K562 (cell line): ENCODE measurements around the gene SMARCD2. TPM values are rescaled to one million over a fixed set of nuclear protein-coding genes. Genes with fewer than 3 reads are reported as not detected.

ENCODE experiments used
- BRD4 ChIP-seq: fragments of 200-600 bp; sonication (generic); IDR thresholded peaks from 2 replicates; pipeline ENCODE4 v1.6.1; 2017; ENCODE audit warnings: inconsistent platforms
- CUX1 ChIP-seq: fragments of 200-800 bp; sonication (Bioruptor generic); IDR thresholded peaks from 2 replicates; pipeline ENCODE4 v1.6.1; 2016; ENCODE audit warnings: missing genetic modification characterization, missing compliant biosample characterization
- EP300 ChIP-seq: IDR thresholded peaks from 2 replicates; pipeline ENCODE4 v1.6.1; 2012; ENCODE audit warnings: low read length, improper control_type of control experiment
- HDAC2 ChIP-seq: fragments of 450-650 bp; IDR thresholded peaks from 2 replicates; pipeline ENCODE4 v1.6.1; 2016; ENCODE audit warnings: mild to moderate bottlenecking
- HMGXB4 ChIP-seq: sonication (generic); formaldehyde crosslinking; IDR thresholded peaks from 2 replicates; pipeline ENCODE4 v1.8.1; 2023; ENCODE audit warnings: mild to moderate bottlenecking, missing genetic modification reagents
- HNRNPL ChIP-seq: fragments of 200-400 bp; formaldehyde crosslinking; IDR thresholded peaks from 2 replicates; pipeline ENCODE4 v1.6.1; 2017; ENCODE audit warnings: low read depth, mild to moderate bottlenecking, low read length
- MAFG ChIP-seq: fragments of 450-650 bp; conservative IDR thresholded peaks from 2 replicates; pipeline ENCODE4 v1.6.1; 2016; ENCODE audit warnings: missing genetic modification characterization, missing compliant biosample characterization
- MXI1 ChIP-seq: IDR thresholded peaks from 2 replicates; pipeline ENCODE4 v1.6.1; 2011; ENCODE audit warnings: low read depth, mild to moderate bottlenecking, improper control_type of control experiment, low read length
- NFE2L1 ChIP-seq: fragments of 450-650 bp; IDR thresholded peaks from 2 replicates; pipeline ENCODE4 v1.6.1; 2016; ENCODE audit warnings: missing genetic modification characterization, low read depth, mild to moderate bottlenecking, missing compliant biosample characterization, moderate library complexity, borderline replicate concordance
- NR2F6 ChIP-seq: fragments of 450-650 bp; formaldehyde crosslinking; IDR thresholded peaks from 2 replicates; pipeline ENCODE4 v1.4.0; 2020; ENCODE audit warnings: mild to moderate bottlenecking
- RBM15 ChIP-seq: fragments of 200-400 bp; formaldehyde crosslinking; IDR thresholded peaks from 2 replicates; pipeline ENCODE4 v1.6.1; 2018; ENCODE audit warnings: mild to moderate bottlenecking, low read length, moderate library complexity; ENCODE audit not compliant: insufficient read depth
- SMAD4 ChIP-seq: fragments of 250-450 bp; sonication (Bioruptor Pico); conservative IDR thresholded peaks from 2 replicates; pipeline ENCODE4 v1.8.0; 2021; ENCODE audit warnings: inconsistent platforms, mild to moderate bottlenecking, moderate library complexity
- U2AF2 ChIP-seq: fragments of 200-400 bp; formaldehyde crosslinking; optimal IDR thresholded peaks from 2 replicates; pipeline ENCODE3; 2017; ENCODE audit warnings: low read depth, mild to moderate bottlenecking, low read length
- ZNF274 ChIP-seq: IDR thresholded peaks from 2 replicates; pipeline ENCODE4 v1.6.1; 2011; ENCODE audit warnings: low read depth, mild to moderate bottlenecking, low read length, moderate library complexity, borderline replicate concordance
- ZNF696 ChIP-seq: fragments of 250-450 bp; sonication (Bioruptor Pico); conservative IDR thresholded peaks from 2 replicates; pipeline ENCODE4 v1.4.0; 2020; ENCODE audit warnings: mild to moderate bottlenecking, moderate library complexity
- polyA plus RNA-seq, 8 experiments: library from polyadenylated mRNA; depleted of rRNA in 4 of 8; stranded (reverse) in 5 of 8; unstranded in 3 of 8; fragments of >200 nt; fragmentation: Nextera tagmentation in 2 of 8; fragmentation: Illumina TruSeq in 1 of 8; extraction: Ambion mirVana in 2 of 8; extraction: Trizol in 1 of 8; gene quantifications; 2 replicates each; pipeline versions ENCODE4 v1.2.1 to v1.2.3, GENCODE V29; 2011 to 2014; ENCODE audit warnings: inconsistent platforms in 1 of 8, missing spikeins in 1 of 8
- total RNA-seq, 7 experiments: library from RNA; depleted of rRNA in 6 of 7; stranded (reverse); fragments of >200 nt in 6 of 7; fragmentation: Illumina TruSeq in 2 of 7; extraction: Trizol in 2 of 7; gene quantifications; 2 replicates each; pipeline versions ENCODE4 v1.2.1 to v1.2.3, GENCODE V29; 2011 to 2021; ENCODE audit warnings: low replicate concordance in 1 of 7
- TF ChIP-seq, protein P1 (sequence below): fragments of 250-450 bp; sonication (Bioruptor Pico); IDR thresholded peaks from 2 replicates; pipeline ENCODE4 v1.5.0; 2021

The SMARCD2 gene
- total and polyA plus RNA-seq, 9 of the 15 experiments (the other 6 are each of a cell fraction or from before 2014, with no cell fraction given): 1.7 to 114 (median 90.3) TPM

GRCh38 chr17:63848834-63849689, 6.6 kb upstream of the SMARCD2 start (continued):
- TF ChIP-seq ZNF696 (CRISPR knock-in tag): no peak
- TF ChIP-seq, protein P1, sequence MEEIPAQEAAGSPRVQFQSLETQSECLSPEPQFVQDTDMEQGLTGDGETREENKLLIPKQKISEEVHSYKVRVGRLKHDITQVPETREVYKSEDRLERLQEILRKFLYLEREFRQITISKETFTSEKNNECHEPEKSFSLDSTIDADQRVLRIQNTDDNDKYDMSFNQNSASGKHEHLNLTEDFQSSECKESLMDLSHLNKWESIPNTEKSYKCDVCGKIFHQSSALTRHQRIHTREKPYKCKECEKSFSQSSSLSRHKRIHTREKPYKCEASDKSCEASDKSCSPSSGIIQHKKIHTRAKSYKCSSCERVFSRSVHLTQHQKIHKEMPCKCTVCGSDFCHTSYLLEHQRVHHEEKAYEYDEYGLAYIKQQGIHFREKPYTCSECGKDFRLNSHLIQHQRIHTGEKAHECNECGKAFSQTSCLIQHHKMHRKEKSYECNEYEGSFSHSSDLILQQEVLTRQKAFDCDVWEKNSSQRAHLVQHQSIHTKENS (CRISPR knock-in tag): no peak
- no peak; the same call in 1 of the 2 replicates for TF ChIP-seq HNRNPL
- TF ChIP-seq HMGXB4 (CRISPR knock-in tag): peak; percentile 54; the same call in 1 of the 2 replicates
- TF ChIP-seq MAFG (tag): no peak
- TF ChIP-seq SMAD4 (CRISPR knock-in tag): peak; percentile 91
- no peak for TF ChIP-seq NR2F6
- TF ChIP-seq NFE2L1 (tag): no peak
- peak; percentile 86 for TF ChIP-seq BRD4
- TF ChIP-seq MXI1: peak; percentile 53; the same call in 1 of the 2 replicates
- peak; percentile 61 for TF ChIP-seq HDAC2
- TF ChIP-seq ZNF274: no peak
- TF ChIP-seq EP300: no peak; the same call in none of the 2 replicates
- TF ChIP-seq RBM15: no peak
- no peak for TF ChIP-seq U2AF2
- no peak for TF ChIP-seq CUX1 (CRISPR knock-in tag)
